ENCODE measurements around the gene KDELR1.

KDELR1 gene

DNA sequence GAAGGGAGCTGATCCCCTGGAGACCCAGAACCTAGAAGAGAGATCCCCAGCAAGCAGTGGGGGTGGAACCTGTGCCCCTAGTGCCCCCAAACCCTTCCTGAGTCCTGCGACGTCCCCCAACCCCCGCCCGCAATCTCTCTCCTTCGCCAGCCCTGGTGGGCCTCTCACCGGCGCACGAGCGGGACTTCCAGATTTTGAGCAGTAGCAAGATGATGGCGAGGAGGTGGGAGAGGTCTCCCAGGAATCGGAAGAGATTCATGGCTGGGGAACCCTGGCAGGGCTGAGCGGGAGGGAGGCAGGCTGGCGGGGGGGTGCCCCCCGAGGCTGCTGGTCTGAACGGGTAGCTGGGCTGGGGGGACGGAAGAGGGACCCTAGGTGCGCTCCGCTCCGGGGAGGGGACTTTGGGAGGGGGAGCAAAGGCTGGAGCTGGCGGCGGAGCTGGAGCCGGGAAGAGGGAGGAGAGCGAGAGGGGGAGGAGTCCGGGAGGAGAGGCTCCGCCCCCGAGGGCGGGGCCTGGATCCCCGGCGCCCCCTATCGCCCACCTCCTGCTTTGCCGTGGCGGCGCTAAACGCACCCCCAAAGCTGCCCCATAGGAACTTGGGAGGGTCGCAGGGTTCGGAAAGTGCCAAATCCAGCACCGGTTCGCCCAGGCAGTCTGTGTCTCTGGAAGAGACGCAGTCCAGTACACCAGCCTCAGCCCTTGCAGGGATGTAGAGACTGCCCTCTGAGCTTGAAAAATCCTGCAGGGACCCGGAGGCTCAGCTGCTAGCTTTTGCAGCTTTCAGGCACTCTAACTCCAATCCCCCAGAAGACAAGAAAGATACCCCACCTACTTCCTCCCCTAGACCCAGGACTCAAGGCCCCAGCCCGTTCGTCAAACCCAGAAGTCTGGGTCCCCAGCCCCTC is at the start of gene KDELR1:
Gene KDELR1 (minus strand): TSS at position 452 of the 906 bp plus-strand sequence. CDS start 193 bp downstream, at position 259.
- peak; percentile 62 for DNase-seq

DNA sequence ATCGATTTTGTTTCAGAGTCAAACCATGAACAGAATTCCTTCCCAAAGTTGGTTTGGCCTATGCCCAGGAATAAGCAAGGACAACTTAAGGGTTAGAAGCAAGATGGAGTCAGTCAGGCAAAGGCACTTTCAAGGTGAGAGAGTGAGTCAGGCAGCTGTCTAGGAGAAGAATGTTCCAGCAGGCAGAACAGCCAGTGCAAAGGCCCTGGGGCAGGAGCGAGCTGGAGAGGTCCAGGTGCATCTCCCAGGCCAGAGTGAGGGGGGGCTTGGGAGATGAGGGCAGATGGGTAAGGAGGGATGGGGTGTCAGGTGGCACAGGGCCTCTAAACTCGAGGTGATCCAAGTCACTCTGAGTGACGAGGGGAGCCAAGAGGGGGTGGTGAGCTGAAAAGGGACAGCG is 45.2 kb upstream of the KDELR1 start:
- no peak for DNase-seq

DNA sequence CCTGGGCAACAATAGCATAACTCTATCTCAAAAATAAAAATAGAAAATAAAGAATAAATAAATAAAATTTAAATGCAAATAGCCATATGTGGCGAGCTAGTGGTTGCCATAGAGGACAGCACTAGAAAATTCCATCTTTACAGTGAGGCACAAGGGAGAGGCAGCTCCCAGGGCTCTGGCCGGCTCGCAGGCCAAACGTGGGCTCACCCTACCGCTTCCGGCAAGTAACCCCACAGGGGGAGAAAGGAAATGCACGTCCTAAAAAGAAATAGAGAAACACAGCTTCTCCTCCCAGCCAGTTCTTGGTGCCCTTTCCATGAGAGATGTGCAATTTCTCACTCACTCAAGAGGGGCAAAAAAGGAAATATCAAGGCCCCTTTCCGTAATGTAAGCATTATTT is 42.0 kb upstream of the KDELR1 start:
- no peak for DNase-seq

DNA sequence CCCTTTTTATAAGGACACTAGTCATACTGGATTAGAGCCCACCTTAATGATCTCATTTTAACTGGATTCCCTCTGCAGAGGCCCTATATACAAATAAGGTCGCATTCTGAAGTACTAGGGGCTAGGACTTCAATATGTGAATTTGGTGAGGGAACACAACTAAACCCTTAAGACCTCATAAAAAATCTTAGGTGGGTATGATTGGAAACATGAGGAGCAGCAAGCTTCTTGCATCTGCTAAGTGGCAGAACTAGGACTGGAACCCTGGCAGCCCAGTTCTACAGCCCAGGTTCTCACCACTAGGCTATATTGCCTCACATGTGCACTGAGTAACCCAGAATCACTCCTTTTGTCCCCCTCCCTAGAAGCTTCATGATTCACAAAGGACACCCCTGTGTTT is 37.3 kb upstream of the KDELR1 start:
- no peak for DNase-seq

DNA sequence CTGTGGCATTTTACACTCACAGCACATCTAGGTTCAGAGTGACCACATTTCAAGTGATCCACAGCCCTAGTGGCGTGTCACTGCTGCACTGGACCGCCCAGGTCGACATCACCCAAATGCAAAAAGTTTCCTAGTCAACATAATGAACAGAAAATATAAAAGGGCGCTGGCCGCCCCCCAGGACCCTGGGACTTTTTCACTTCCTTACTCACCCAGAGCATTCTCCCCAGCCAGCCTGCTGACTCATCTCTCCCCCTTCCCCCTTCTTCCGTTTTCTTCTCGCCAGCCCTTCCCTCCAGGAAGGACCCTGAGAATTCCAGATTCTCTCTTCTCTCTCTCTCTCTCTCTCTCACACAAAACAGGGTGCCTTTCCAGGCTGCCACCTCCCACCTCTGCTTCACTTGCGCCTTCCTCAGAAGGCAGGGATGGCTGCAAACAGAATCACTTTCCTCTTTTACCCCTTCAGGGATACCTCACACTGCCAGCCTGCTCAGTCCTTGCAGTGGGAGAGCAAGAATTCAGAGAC is 33.4 kb upstream of the KDELR1 start:
- no peak for DNase-seq

DNA sequence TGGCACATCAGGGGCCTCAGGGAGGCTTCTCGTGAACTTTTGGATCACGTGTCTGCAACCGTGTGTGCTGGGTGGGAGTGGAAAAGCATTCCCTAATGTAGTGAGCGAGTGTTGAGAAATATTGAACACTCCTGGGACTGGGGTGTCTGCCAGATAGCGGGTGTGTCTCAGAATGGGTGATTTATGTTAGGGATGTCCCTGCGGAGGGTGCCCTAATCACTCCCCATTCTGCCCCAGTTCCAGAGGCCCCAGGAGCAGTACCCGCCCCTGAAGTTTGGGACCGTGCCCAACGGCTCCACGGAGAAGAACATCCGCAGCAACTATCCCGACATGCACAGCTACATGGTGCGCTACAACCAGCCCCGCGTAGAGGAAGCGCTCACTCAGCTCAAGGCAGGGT is 30.2 kb upstream of the KDELR1 start:
- DNase-seq: no peak

DNA sequence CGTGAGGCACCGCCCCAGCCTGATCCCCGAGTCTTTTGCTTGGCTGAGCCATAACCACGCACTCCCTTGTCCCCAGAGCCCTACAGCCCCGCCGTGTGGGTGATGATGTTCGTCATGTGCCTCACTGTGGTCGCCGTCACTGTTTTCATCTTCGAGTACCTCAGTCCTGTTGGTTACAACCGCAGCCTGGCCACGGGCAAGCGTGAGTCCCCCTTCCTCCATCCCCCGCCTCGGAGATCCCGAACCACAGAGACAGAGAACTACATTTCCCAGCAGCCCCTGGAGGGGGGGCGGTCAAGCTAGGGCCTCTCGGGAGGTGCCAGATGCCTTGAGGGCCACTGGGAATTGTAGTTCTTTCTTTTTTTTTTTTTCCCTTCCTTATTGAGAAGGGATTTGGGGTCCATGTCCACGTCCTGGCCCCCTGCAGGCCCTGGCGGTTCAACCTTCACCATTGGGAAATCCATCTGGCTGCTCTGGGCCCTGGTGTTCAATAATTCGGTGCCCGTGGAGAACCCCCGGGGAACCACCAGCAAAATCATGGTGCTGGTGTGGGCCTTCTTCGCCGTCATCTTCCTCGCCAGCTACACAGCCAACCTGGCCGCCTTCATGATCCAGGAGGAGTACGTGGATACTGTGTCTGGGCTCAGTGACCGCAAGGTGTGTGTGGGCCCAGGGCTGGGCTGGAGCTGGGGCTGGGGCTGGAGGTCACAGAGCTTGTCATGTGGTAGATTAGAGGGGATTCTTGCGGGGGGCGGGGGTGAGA is 28.0 kb upstream of the KDELR1 start:
- DNase-seq: peak; percentile 71

DNA sequence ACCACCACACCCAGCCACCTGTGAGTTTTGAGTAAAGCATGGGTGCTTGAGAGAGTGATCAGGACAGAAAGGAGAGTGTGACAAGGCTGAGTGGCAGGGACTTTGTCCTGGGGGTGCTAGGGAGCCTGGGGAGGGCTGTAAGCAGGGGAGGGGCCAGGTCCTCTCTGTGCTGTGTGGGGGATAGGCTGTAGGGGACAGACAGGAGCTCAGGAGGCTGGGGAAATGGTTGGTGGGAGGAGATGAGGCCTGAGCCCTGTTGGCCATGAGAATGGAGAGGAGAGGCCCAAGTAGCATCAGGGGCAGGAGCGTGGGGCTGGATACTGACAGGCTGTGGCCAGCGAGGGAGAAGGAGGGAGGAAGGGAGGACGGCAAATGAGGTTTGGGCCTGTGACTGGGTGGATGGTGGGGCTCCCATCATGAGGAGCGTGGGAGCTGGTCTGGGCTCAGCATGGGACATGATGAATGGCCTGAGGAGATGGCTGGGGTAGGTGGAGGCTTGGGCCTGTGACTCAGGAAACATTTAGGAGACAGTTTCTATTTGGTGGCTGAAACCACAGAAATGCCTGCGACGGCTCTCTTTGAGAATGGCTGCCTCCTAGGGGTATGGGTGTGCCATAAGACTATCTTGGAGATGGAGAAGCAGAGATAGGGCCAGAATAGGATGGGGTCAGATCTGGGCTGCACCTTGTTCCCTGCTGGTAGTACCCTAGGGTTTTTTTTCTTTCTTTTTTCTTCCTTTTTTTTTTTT is 27.1 kb upstream of the KDELR1 start:
- no peak for DNase-seq

DNA sequence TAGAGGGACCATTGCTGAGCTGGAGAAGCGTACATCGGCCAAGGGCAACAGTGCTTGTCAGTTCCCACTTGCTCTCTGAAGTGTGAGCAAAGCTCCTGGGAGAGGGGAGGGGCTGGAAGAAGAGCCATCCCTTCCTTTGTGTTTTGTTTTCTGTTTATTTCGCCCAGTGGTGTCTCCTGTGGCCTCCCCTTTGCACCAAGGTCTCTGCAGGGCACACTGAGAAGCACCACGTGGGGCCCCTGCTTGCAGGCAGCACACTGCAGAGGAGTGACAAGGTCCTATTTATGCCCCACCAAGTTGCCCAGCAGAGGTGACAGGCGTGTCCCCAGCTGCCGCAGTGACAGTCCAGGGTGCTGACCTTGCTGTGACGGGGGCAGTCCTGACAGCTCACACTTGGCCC is 26.1 kb upstream of the KDELR1 start:
- no peak for DNase-seq

DNA sequence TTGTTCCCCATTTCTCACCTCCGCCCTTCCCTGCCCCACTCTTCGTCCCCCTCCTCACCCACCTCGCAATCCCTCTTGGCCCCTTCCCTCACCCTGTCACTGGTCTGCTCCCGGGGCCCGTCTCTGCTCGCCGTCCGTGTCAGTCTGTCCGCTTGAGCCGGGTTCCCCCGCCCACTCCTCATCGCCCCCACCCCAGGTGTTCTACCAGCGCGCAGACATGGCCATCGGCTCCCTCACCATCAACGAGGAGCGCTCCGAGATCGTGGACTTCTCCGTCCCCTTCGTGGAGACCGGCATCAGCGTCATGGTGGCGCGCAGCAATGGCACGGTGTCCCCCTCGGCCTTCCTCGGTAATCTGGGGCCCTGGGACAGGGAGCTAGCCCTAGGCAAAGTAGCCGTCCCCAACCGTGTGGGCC is 24.5 kb upstream of the KDELR1 start:
- DNase-seq: no peak

DNA sequence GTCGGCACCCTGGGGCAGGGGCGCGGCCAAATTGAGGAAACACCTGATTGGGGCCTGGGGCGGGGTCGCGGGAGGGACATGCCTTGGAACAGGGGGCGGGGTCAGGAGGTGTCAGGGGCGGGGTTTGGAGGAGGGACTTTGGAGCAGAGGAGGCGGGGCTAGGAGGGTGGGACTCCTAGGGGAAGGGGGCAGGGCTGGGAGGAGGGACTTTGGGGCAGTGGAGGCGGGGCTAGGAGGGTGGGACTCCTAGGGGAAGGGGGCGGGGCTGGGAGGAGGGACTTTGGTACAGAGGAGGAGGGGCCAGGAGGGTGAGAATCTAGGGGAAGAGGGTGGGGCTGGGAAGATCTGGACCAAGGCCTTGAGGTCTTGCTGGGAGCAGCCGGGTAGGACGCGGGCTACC is 24.0 kb upstream of the KDELR1 start:
- peak; percentile 68 for DNase-seq

DNA sequence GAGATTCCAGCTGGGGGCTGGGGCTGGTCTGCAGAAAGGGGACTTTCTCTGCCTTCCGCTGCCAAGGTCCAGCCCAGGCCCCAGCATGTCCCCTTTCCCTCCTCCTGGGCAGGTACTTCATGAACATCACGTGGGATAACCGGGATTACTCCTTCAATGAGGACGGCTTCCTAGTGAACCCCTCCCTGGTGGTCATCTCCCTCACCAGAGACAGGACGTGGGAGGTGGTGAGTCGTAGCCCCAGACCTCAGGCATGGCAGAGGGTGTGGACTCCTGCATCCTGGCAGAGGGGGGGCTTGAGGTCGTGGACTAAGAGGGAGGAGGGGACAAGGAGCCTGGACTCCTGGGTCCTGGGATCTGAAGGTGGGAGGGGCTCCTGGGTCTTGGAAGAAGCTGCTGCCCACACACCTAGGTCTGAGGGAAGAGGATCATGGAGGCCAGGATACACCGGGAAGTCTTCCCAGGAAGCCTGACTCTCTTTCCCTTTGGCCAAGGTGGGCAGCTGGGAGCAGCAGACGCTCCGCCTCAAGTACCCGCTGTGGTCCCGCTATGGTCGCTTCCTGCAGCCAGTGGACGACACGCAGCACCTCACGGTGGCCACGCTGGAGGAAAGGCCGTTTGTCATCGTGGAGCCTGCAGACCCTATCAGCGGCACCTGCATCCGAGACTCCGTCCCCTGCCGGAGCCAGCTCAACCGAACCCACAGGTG is 22.7 kb upstream of the KDELR1 start:
- no peak for DNase-seq

DNA sequence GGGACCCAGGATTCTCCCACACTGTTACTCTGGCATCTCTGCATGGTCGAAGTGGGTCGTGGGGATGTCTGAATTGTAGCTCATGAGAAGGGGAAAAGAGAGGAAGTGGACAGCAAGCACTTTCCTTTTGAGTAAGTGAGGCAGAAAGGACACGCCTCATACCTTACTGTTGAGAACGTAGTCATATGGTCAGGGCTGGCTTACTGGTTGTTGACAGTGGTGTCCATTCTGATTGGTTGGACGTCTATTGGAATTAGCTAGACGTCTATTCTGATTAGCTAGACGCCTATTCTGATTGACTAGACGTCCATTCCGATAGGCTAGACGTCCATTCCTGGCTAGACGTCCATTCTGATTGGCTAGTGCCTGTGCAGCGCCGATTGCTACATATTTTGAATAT is 14.5 kb upstream of the KDELR1 start:
- no peak for DNase-seq

DNA sequence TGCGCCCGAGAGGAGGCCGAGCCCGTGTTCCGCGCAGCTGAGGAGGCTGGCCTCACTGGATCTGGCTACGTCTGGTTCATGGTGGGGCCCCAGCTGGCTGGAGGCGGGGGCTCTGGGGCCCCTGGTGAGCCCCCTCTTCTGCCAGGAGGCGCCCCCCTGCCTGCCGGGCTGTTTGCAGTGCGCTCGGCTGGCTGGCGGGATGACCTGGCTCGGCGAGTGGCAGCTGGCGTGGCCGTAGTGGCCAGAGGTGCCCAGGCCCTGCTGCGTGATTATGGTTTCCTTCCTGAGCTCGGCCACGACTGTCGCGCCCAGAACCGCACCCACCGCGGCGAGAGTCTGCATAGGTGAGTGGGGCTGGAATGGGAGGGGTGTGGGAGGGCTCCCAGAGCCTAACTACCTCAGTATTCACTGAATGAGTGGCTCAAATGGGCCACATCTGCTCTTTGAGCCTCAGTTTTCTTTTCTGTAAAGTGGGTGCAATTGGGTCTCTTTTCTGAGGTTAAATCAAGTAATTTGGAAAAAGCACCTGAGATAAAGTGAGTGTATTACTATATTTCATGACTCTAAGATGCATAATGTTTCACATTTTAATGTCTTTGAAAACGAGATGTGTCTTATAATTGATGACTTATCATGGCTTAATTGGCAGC is 13.8 kb upstream of the KDELR1 start:
- DNase-seq: no peak

DNA sequence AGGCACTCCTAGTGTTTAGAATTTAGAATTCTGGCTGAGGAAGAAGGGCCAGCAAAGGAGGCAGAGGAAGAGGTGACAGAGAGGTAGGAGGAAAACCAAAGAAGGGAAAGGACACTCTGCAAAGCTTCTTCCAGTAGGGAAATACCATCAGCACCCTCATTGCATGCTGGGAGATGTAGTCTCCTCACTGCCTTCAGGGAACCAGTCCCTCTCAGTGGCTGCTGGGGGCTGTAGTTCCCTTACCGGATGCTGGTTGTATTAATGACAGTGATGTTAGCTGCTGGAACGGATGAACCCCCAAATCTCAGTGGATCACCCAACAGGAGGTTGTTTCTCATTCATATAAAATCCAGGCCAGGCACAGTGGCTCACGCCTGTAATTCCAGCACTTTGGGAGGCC is 12.3 kb upstream of the KDELR1 start:
- peak; percentile 41 for DNase-seq

DNA sequence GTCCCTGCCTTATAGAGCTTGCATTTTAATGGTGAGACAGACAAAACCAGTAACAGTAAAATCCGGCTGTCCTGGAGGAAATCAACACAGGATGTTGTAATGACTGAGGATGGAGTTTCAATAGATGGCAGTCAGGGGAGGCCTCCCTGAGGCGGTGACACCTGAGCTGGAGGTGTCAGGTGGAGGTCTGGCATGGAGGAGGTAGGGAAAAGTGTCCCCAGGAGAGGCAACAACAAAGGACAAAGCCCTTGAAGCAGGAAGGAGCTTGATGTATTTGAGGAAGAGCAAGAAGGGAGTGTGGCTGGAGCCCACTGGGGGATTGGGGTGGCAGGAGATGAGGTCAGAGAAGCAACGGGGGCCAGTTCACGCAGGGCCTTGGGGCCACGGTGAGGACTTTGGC is 9.9 kb upstream of the KDELR1 start:
- no peak for DNase-seq

DNA sequence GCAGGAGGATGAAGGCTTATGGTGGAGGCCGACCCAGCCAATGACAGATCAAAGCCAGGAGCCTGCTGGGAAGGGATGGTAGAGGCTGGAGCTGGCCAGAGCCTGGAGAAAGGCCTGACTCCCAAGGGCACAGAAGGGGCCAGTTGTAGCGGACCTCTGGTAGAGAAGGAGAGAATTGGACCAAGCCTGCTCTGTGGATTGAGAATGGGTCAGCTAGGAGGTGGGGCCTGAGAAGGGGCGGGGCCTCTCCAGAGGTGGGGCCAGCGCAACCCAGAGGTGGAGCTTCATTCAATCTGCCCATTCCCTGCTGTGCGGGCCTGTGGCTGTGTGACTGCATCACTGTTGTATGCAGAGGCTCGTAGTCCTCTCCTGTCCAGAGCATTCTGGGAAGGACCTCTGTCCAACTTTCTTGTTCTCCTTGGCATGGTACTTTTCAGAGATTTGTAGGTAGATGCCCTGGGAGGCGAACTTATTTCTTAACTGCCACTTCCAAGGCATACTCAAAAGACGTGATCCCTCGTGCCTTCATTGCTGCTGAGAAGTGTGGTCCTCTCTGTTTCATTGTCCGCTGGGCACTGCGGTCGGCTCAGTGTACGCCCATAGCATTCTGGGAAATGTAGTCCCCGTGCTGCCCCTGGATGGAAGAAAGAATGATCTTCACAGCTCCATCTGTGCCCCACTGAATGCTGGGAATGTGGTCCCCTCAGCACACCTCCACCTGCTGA is 8.8 kb upstream of the KDELR1 start:
- DNase-seq: no peak

DNA sequence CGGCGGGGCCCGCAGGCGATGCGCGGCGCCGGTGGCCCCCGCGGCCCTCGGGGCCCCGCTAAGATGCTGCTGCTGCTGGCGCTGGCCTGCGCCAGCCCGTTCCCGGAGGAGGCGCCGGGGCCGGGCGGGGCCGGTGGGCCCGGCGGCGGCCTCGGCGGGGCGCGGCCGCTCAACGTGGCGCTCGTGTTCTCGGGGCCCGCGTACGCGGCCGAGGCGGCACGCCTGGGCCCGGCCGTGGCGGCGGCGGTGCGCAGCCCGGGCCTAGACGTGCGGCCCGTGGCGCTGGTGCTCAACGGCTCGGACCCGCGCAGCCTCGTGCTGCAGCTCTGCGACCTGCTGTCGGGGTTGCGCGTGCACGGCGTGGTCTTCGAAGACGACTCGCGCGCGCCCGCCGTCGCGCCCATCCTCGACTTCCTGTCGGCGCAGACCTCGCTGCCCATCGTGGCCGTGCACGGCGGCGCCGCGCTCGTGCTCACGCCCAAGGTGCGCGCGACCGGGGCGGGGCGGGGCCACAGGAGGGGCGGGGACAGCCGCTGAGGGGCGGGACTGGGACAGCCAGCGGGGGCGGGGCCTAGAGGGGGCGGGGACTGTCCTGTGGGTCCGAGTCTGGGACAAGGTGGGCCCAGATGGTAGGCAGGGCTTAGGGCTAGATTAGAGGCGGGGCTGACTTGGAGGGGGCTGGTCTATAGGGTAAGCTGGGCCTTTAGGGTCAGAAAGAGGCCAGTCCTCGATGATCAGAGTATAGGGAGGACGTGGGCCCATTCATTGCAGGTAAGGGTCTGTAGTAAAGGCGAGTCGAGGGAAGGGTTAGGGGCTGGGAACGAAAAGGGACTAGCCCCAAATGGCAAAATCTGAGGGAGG is 7.3 kb upstream of the KDELR1 start:
- peak; percentile 84 for DNase-seq

DNA sequence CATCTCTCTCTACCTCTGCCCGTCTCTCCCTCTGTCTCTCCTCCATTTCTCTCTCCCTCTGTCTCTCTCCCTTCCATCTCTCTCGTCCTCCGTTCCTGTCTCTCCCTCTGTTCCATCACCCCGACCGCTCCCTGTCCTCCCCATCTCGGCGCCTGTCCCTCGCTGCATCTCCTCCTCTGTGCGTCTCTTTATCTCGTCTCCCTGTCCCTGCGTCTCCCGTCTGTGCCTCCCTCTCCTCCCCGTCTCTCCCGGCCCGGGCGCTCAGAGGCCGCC is 6.7 kb upstream of the KDELR1 start:
- no peak for DNase-seq

DNA sequence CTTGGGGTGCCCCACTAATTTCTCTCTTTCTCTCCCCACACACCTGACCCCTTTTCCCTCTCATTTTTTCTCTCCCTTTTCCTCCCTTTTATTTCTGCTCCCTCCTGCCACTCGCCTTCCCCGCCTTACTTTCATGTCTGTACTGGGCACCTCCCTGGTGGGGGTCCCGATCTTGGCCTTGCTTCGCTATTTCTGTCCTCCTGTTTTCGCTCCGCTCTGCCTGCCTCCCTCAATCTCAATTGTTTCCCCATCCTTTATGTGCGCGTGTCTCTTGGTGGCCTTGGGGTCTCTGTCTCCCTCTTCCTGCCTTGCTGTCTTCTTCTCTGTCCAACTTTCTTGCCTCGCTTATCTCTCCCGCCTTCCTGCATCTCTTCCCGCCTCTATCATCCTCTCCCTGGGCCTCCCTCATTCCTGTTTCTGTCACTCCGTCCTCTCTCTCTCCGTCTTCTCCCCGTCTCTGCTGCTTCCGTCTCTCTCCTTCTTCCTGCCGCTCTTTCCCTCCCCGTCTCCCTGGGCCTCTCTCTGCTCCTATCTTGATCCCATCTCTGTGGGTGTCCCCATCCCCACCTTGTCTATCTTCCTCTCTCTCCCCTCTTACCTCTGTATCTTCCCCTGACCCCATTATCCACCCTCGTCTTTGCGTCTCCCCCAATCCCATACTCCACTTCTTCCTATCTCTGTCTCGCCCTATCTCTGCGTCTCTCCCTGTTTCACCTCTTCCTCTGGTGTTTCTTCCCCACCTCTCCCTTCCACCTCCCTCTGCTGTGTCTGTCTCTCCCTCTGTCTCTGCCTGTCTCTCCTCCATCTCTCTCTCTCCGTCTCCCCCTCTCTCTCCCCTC is 6.1 kb upstream of the KDELR1 start:
- no peak for DNase-seq

Data from activated naive CD4-positive, alpha-beta T cell treated with anti-CD3 and anti-CD28 coated beads, Interleukin-2, amount 50 U/mL, for 16 hours (primary cell).